Stomach (tissue), 9 donors: ENCODE results near the gene RAD21L1. TPM values are rescaled to one million over a fixed set of nuclear protein-coding genes. Genes with fewer than 3 reads are reported as not detected.

Source experiments
- DNase-seq, 2 donors: peaks; one replicate each; pipeline versions ENCODE4 v3.0.0 to v3.0.0-alpha.2; 2013 to 2019
- H3K27ac ChIP-seq, 5 donors: fragments of 200-600 bp in 4 of 5; sonication (generic) in 4 of 5; one replicate each; pipeline ENCODE4 v1.5.1; 2013 to 2019; ENCODE audit warnings: mild to moderate bottlenecking in 1 of 5, moderate library complexity in 1 of 5
- H3K27me3 ChIP-seq, 3 donors: fragments of 200-600 bp; sonication (generic); one replicate each; pipeline ENCODE4 v1.5.1; 2017 to 2019; ENCODE audit warnings: mixed run types in 1 of 3
- H3K36me3 ChIP-seq, 4 donors: fragments of 200-600 bp; sonication (generic); 1 replicate in 3 of 4; 2 replicates in 1 of 4; pipeline ENCODE4 v1.5.1; 2016 to 2019
- H3K4me1 ChIP-seq, 4 donors: fragments of 200-600 bp; sonication (generic); one replicate each; pipeline ENCODE4 v1.5.1; 2016 to 2019
- H3K4me3 ChIP-seq, 4 donors: fragments of 200-600 bp; sonication (generic) in 3 of 4; one replicate each; pipeline ENCODE4 v1.5.1; 2016 to 2019; ENCODE audit warnings: mild to moderate bottlenecking in 1 of 4
- H3K9me3 ChIP-seq, 4 donors: fragments of 200-600 bp; sonication (generic); one replicate each; pipeline ENCODE4 v1.5.1; 2016 to 2019
- EP300 ChIP-seq: sonication (generic); formaldehyde crosslinking; IDR thresholded peaks from one replicate; pipeline ENCODE4 v1.6.1; 2017; ENCODE audit warnings: antibody characterized with exemption
- POLR2A ChIP-seq, 4 donors: fragments of 450-650 bp; IDR thresholded peaks; one replicate each; pipeline ENCODE4 v1.6.1; 2016; ENCODE audit warnings: antibody characterized with exemption in 4 of 4, control low read depth in 2 of 4, mild to moderate bottlenecking in 1 of 4, moderate library complexity in 1 of 4
- POLR2AphosphoS5 ChIP-seq, 3 donors: sonication (generic); formaldehyde crosslinking; IDR thresholded peaks; one replicate each; pipeline ENCODE4 v1.6.1; 2016; ENCODE audit warnings: antibody characterized with exemption in 3 of 3
- WGBS, 5 donors: extraction: QIAGEN DNeasy Blood & Tissue Kit in 3 of 5; methylation state at CpG; one replicate each; pipeline versions ENCODE4 v1.1.5 to v1.1.7; 2013 to 2018; 5-methylcytosine and 5-hydroxymethylcytosine counted together
- intact Hi-C: fragments of 100-400 bp; cut with DNase I; formaldehyde crosslinking; loops from one replicate; pipeline ENCODE4 v1.15.1; 2023; ENCODE audit warnings: low total_unique reads
- polyA plus RNA-seq, 3 donors: library from polyadenylated mRNA; stranded (reverse); fragments of 200-250 nt; gene quantifications; one replicate each; pipeline ENCODE4 v1.2.3, GENCODE V29; 2013
- total RNA-seq, 5 donors: library from RNA; depleted of rRNA; stranded (reverse); fragments of >200 nt; gene quantifications; one replicate each; pipeline versions ENCODE4 v1.1.0 to v1.2.3, GENCODE V29; 2014 to 2016
- TF ChIP-seq, protein P1 (sequence below), 7 experiments: fragments of 450-650 bp in 4 of 7; fragments of 200-600 bp in 3 of 7; sonication (generic) in 3 of 7; IDR thresholded peaks; one replicate each; pipeline ENCODE4 v1.5.1; 2016 to 2019; ENCODE audit warnings: antibody characterized with exemption in 7 of 7, control low read depth in 2 of 7, mild to moderate bottlenecking in 1 of 7
- donor health status: healthy with polysubstance abuse.
- donor health status: Bipolar disorder and iron deficiency.
- donor health status: healthy.

Gene RAD21L1
- total and polyA plus RNA-seq, 8 donors = not detected

DNA sequence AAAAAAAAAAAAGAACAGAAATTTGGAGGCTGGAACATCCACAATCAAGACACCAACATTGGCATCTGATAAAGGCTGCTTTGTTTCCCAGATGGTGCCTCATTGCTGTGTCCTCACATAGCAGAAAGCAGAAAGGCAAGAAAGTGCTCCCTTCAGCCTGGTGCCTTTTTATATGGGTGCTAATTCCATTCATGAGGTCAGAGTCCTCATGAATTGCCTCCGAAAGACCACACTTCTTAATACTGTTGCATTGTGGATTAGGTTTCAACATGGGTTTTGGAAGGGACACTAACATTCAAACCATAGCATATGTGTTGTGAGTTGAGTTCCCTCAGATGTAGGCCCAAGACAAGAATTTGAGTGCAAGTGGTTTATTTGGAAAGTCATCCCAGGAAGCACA is 30.6 kb upstream of the RAD21L1 start:
- H3K4me3 ChIP-seq = no peak overlapping the region
- TF ChIP-seq POLR2A (IDR thresholded peaks at IDR 0.05) = no peak
- TF ChIP-seq, protein P1, sequence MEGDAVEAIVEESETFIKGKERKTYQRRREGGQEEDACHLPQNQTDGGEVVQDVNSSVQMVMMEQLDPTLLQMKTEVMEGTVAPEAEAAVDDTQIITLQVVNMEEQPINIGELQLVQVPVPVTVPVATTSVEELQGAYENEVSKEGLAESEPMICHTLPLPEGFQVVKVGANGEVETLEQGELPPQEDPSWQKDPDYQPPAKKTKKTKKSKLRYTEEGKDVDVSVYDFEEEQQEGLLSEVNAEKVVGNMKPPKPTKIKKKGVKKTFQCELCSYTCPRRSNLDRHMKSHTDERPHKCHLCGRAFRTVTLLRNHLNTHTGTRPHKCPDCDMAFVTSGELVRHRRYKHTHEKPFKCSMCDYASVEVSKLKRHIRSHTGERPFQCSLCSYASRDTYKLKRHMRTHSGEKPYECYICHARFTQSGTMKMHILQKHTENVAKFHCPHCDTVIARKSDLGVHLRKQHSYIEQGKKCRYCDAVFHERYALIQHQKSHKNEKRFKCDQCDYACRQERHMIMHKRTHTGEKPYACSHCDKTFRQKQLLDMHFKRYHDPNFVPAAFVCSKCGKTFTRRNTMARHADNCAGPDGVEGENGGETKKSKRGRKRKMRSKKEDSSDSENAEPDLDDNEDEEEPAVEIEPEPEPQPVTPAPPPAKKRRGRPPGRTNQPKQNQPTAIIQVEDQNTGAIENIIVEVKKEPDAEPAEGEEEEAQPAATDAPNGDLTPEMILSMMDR (IDR thresholded peaks at IDR 0.05) = no peak
- TF ChIP-seq EP300 = no peak
- no peak for TF ChIP-seq POLR2AphosphoS5 (IDR thresholded peaks at IDR 0.05)
- intact Hi-C loops = no loop called here
- H3K36me3 ChIP-seq = no peaks in the 10 kb centered on the region
- no peak for DNase-seq
- H3K27ac ChIP-seq = no peak overlapping the region
- no peaks in the 10 kb centered on the region for H3K4me1 ChIP-seq
- H3K9me3 ChIP-seq = no peaks in the 10 kb centered on the region
- H3K27me3 ChIP-seq = no peaks in the 10 kb centered on the region
- WGBS, 5 donors = 69 to 100% (median 86%) methylated on average over 1 of the region's 1 CpG

- H3K4me3 ChIP-seq = no peak overlapping the region
- H3K4me1 ChIP-seq = no peaks in the 10 kb centered on the region
- 83 to 93% (median 88%) methylated on average over 2 of the region's 2 CpGs for WGBS, 5 donors
- no peak for DNase-seq
- H3K9me3 ChIP-seq = no peaks in the 10 kb centered on the region
- TF ChIP-seq POLR2A (IDR thresholded peaks at IDR 0.05) = no peak
- TF ChIP-seq, protein P1 (IDR thresholded peaks at IDR 0.05) = no peak
- no peak for TF ChIP-seq EP300
- no peak for TF ChIP-seq POLR2AphosphoS5 (IDR thresholded peaks at IDR 0.05)
- H3K36me3 ChIP-seq = no peaks in the 10 kb centered on the region
- intact Hi-C loops = no loop called here
- H3K27ac ChIP-seq = no peak overlapping the region
- no peaks in the 10 kb centered on the region for H3K27me3 ChIP-seq
Measured at GRCh38 chr20:1196634-1197033, 29.2 kb upstream of the RAD21L1 start.

DNA sequence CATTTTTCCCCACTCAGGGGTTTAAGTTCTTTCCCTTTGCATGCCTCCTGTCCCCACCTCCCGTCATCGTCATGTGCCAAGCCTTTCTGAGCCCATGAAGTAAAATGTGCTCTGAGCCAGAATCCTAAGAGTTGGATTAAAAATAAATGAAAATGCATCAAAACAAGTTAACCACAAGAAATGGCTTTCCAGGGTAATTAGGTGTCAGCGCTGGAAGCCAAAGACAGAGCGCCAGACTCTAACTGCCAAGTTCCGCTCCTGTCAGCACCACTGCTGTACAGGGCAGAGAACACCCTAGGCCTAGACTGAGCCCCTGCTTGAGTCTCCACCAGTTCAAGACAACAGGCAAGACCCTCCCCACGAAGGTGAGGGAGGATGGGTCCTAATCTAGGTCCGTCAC is 28.0 kb upstream of the RAD21L1 start:
- TF ChIP-seq POLR2AphosphoS5 (IDR thresholded peaks at IDR 0.05) (no peak), EP300 (no peak), POLR2A (IDR thresholded peaks at IDR 0.05) (no peak)
- TF ChIP-seq, protein P1 (IDR thresholded peaks at IDR 0.05) = no peak
- 81 to 84% (median 82%) methylated on average over 7 of the region's 7 CpGs for WGBS, 5 donors
- no peaks in the 10 kb centered on the region for H3K4me1 ChIP-seq
- no peak overlapping the region for H3K4me3 ChIP-seq
- H3K36me3 ChIP-seq = no peaks in the 10 kb centered on the region
- no peaks in the 10 kb centered on the region for H3K9me3 ChIP-seq
- no peak overlapping the region for H3K27ac ChIP-seq
- DNase-seq = no peak
- intact Hi-C loops = no loop called here
- H3K27me3 ChIP-seq = no peaks in the 10 kb centered on the region

GRCh38 chr20:1198751-1199150 is 27.1 kb upstream of the RAD21L1 start:
- Histone ChIP-seq H3K27ac (no peak overlapping the region), H3K36me3 (no peaks in the 10 kb centered on the region), H3K4me1 (no peaks in the 10 kb centered on the region), H3K27me3 (no peaks in the 10 kb centered on the region), H3K4me3 (no peak overlapping the region), H3K9me3 (no peaks in the 10 kb centered on the region)
- intact Hi-C loops = no loop called here
- TF ChIP-seq EP300 = no peak
- TF ChIP-seq POLR2AphosphoS5 (IDR thresholded peaks at IDR 0.05) = no peak
- TF ChIP-seq, protein P1 (IDR thresholded peaks at IDR 0.05) = no peak
- TF ChIP-seq POLR2A (IDR thresholded peaks at IDR 0.05) = no peak
- no peak for DNase-seq
- WGBS, 5 donors = 83 to 98% (median 90%) methylated on average over 5 of the region's 5 CpGs
